ENCODE data around the gene SPEN.

Gene SPEN

DNA sequence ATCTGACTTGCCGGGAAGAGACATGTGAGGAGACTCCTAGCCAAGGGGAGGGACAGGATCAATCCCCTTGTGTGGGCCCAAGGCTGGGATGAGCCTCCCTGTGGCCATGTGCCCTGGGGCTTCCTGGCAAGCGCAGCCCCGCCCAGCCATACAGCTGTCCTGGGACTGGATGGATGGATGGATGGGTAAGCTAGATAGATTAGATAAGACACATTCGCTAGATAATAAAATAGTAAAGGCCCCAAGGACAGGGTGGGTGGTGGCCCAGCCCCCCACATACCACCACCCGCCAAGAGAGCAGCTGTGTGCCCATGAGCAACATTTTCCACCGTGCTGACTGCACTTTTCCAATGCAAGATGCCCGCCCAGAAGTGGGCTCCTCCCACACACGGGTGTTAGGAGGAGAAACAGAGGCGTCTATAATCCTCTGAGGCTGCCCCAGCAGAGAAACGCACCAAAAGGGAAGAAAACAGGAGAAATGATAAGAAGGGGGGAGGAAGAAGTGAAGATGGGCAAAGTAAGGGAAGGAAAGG lies 103.3 kb downstream of the SPEN start (continued):
- TF ChIP-seq, protein P1, sequence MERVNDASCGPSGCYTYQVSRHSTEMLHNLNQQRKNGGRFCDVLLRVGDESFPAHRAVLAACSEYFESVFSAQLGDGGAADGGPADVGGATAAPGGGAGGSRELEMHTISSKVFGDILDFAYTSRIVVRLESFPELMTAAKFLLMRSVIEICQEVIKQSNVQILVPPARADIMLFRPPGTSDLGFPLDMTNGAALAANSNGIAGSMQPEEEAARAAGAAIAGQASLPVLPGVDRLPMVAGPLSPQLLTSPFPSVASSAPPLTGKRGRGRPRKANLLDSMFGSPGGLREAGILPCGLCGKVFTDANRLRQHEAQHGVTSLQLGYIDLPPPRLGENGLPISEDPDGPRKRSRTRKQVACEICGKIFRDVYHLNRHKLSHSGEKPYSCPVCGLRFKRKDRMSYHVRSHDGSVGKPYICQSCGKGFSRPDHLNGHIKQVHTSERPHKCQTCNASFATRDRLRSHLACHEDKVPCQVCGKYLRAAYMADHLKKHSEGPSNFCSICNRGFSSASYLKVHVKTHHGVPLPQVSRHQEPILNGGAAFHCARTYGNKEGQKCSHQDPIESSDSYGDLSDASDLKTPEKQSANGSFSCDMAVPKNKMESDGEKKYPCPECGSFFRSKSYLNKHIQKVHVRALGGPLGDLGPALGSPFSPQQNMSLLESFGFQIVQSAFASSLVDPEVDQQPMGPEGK (tag by site-specific recombination; IDR thresholded peaks at IDR 0.05): peak; percentile 32; the same call in 1 of the 2 replicates
- peak; percentile 94 for TF ChIP-seq EGR2 (tag by site-specific recombination; IDR thresholded peaks at IDR 0.05; ENCODE audit: low read depth)
- no peak for TF ChIP-seq ZNF777 (tag by site-specific recombination; IDR thresholded peaks at IDR 0.05; ENCODE audit: borderline replicate concordance)
- TF ChIP-seq, protein P2, sequence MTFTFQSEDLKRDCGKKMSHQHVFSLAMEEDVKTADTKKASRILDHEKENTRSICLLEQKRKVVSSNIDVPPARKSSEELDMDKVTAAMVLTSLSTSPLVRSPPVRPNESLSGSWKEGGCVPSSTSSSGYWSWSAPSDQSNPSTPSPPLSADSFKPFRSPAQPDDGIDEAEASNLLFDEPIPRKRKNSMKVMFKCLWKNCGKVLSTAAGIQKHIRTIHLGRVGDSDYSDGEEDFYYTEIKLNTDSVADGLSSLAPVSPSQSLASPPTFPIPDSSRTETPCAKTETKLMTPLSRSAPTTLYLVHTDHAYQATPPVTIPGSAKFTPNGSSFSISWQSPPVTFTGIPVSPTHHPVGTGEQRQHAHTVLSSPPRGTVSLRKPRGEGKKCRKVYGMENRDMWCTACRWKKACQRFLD (tag by site-specific recombination; IDR thresholded peaks at IDR 0.05): no peak
- TF ChIP-seq ZBTB1 (tag by site-specific recombination; IDR thresholded peaks at IDR 0.05): no peak
- TF ChIP-seq GLIS2 (tag by site-specific recombination; IDR thresholded peaks at IDR 0.05): peak; percentile 77
- TF ChIP-seq KLF8 (tag by site-specific recombination; IDR thresholded peaks at IDR 0.05): 0 out of 2 replicates have a peak, but pooled peaks have one; percentile 16
- peak; percentile 86 for TF ChIP-seq FEZF1 (tag by site-specific recombination; IDR thresholded peaks at IDR 0.05)
- TF ChIP-seq IKZF3 (tag by site-specific recombination; IDR thresholded peaks at IDR 0.05): 0 out of 2 replicates have a peak, but pooled peaks have one; percentile 23
- no peak; the same call in 1 of the 2 replicates for TF ChIP-seq ZNF335 (tag by site-specific recombination; conservative IDR thresholded peaks at IDR 0.05)
- peak; percentile 89; the same call in 1 of the 2 replicates for TF ChIP-seq KLF17 (tag by site-specific recombination; IDR thresholded peaks at IDR 0.05)
- TF ChIP-seq, protein P3, sequence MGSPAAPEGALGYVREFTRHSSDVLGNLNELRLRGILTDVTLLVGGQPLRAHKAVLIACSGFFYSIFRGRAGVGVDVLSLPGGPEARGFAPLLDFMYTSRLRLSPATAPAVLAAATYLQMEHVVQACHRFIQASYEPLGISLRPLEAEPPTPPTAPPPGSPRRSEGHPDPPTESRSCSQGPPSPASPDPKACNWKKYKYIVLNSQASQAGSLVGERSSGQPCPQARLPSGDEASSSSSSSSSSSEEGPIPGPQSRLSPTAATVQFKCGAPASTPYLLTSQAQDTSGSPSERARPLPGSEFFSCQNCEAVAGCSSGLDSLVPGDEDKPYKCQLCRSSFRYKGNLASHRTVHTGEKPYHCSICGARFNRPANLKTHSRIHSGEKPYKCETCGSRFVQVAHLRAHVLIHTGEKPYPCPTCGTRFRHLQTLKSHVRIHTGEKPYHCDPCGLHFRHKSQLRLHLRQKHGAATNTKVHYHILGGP (tag by site-specific recombination; IDR thresholded peaks at IDR 0.05): no peak
- TF ChIP-seq ZSCAN16 (tag by site-specific recombination; IDR thresholded peaks at IDR 0.05): no peak
- TF ChIP-seq, protein P4, sequence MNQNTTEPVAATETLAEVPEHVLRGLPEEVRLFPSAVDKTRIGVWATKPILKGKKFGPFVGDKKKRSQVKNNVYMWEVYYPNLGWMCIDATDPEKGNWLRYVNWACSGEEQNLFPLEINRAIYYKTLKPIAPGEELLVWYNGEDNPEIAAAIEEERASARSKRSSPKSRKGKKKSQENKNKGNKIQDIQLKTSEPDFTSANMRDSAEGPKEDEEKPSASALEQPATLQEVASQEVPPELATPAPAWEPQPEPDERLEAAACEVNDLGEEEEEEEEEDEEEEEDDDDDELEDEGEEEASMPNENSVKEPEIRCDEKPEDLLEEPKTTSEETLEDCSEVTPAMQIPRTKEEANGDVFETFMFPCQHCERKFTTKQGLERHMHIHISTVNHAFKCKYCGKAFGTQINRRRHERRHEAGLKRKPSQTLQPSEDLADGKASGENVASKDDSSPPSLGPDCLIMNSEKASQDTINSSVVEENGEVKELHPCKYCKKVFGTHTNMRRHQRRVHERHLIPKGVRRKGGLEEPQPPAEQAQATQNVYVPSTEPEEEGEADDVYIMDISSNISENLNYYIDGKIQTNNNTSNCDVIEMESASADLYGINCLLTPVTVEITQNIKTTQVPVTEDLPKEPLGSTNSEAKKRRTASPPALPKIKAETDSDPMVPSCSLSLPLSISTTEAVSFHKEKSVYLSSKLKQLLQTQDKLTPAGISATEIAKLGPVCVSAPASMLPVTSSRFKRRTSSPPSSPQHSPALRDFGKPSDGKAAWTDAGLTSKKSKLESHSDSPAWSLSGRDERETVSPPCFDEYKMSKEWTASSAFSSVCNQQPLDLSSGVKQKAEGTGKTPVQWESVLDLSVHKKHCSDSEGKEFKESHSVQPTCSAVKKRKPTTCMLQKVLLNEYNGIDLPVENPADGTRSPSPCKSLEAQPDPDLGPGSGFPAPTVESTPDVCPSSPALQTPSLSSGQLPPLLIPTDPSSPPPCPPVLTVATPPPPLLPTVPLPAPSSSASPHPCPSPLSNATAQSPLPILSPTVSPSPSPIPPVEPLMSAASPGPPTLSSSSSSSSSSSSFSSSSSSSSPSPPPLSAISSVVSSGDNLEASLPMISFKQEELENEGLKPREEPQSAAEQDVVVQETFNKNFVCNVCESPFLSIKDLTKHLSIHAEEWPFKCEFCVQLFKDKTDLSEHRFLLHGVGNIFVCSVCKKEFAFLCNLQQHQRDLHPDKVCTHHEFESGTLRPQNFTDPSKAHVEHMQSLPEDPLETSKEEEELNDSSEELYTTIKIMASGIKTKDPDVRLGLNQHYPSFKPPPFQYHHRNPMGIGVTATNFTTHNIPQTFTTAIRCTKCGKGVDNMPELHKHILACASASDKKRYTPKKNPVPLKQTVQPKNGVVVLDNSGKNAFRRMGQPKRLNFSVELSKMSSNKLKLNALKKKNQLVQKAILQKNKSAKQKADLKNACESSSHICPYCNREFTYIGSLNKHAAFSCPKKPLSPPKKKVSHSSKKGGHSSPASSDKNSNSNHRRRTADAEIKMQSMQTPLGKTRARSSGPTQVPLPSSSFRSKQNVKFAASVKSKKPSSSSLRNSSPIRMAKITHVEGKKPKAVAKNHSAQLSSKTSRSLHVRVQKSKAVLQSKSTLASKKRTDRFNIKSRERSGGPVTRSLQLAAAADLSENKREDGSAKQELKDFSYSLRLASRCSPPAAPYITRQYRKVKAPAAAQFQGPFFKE (tag by site-specific recombination; IDR thresholded peaks at IDR 0.05; ENCODE audit: borderline replicate concordance): no peak
- TF ChIP-seq, protein P5, sequence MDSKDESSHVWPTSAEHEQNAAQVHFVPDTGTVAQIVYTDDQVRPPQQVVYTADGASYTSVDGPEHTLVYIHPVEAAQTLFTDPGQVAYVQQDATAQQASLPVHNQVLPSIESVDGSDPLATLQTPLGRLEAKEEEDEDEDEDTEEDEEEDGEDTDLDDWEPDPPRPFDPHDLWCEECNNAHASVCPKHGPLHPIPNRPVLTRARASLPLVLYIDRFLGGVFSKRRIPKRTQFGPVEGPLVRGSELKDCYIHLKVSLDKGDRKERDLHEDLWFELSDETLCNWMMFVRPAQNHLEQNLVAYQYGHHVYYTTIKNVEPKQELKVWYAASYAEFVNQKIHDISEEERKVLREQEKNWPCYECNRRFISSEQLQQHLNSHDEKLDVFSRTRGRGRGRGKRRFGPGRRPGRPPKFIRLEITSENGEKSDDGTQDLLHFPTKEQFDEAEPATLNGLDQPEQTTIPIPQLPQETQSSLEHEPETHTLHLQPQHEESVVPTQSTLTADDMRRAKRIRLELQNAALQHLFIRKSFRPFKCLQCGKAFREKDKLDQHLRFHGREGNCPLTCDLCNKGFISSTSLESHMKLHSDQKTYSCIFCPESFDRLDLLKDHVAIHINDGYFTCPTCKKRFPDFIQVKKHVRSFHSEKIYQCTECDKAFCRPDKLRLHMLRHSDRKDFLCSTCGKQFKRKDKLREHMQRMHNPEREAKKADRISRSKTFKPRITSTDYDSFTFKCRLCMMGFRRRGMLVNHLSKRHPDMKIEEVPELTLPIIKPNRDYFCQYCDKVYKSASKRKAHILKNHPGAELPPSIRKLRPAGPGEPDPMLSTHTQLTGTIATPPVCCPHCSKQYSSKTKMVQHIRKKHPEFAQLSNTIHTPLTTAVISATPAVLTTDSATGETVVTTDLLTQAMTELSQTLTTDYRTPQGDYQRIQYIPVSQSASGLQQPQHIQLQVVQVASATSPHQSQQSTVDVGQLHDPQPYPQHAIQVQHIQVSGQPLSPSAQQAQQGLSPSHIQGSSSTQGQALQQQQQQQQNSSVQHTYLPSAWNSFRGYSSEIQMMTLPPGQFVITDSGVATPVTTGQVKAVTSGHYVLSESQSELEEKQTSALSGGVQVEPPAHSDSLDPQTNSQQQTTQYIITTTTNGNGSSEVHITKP (tag by site-specific recombination; IDR thresholded peaks at IDR 0.05): no peak
- TF ChIP-seq ZFHX2 (tag by site-specific recombination; conservative IDR thresholded peaks at IDR 0.05): peak; percentile 98
- TF ChIP-seq, protein P6, sequence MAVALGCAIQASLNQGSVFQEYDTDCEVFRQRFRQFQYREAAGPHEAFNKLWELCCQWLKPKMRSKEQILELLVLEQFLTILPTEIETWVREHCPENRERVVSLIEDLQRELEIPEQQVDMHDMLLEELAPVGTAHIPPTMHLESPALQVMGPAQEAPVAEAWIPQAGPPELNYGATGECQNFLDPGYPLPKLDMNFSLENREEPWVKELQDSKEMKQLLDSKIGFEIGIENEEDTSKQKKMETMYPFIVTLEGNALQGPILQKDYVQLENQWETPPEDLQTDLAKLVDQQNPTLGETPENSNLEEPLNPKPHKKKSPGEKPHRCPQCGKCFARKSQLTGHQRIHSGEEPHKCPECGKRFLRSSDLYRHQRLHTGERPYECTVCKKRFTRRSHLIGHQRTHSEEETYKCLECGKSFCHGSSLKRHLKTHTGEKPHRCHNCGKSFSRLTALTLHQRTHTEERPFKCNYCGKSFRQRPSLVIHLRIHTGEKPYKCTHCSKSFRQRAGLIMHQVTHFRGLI (tag by site-specific recombination; IDR thresholded peaks at IDR 0.05): 0 out of 2 replicates have a peak, but pooled peaks have one; percentile 28
- TF ChIP-seq ZNF366 (tag by site-specific recombination; conservative IDR thresholded peaks at IDR 0.05): peak; percentile 68
- peak; percentile 38; the same call in 1 of the 2 replicates for TF ChIP-seq ZNF398 (tag by site-specific recombination; IDR thresholded peaks at IDR 0.05)
- TF ChIP-seq ZBTB8A (tag by site-specific recombination; IDR thresholded peaks at IDR 0.05): peak; percentile 59
